ENCODE measurements around the gene NCDN. TPM values are rescaled to one million over a fixed set of nuclear protein-coding genes. Genes with fewer than 3 reads are reported as not detected.

NCDN gene
- total RNA-seq, 1 experiment from 2014 or later: 12.8 TPM

GRCh38 chr1:35599411-35599810 lies 41.8 kb downstream of the NCDN start:
- H3K9me3 Mint-ChIP-seq (ENCODE audit: unreplicated experiment): no peaks in the 10 kb centered on the region
- Histone ChIP-seq H3K4me3 (ENCODE audit: low read depth, low read length) (no peak overlapping the region), H3K4me1 (no peaks in the 10 kb centered on the region), H3K9me3 (no peaks in the 10 kb centered on the region), H3K27me3 (replicated peaks; ENCODE audit: control insufficient read depth, insufficient read depth, low read length) (no peaks in the 10 kb centered on the region), H3K36me3 (ENCODE audit: control insufficient read depth, insufficient read depth, low read length) (no peaks in the 10 kb centered on the region)
- no TSS peak for BruUV-seq (replicated peaks)
- H3K36me3 Mint-ChIP-seq (ENCODE audit: insufficient read depth, unreplicated experiment): peaks cover 26% of the 10 kb centered on the region
- no peak overlapping the region for H3K4me3 Mint-ChIP-seq (ENCODE audit: unreplicated experiment)
- TF ChIP-seq, protein P1, sequence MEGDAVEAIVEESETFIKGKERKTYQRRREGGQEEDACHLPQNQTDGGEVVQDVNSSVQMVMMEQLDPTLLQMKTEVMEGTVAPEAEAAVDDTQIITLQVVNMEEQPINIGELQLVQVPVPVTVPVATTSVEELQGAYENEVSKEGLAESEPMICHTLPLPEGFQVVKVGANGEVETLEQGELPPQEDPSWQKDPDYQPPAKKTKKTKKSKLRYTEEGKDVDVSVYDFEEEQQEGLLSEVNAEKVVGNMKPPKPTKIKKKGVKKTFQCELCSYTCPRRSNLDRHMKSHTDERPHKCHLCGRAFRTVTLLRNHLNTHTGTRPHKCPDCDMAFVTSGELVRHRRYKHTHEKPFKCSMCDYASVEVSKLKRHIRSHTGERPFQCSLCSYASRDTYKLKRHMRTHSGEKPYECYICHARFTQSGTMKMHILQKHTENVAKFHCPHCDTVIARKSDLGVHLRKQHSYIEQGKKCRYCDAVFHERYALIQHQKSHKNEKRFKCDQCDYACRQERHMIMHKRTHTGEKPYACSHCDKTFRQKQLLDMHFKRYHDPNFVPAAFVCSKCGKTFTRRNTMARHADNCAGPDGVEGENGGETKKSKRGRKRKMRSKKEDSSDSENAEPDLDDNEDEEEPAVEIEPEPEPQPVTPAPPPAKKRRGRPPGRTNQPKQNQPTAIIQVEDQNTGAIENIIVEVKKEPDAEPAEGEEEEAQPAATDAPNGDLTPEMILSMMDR (IDR thresholded peaks at IDR 0.05; ENCODE audit: insufficient read depth in 1 of 2, low read depth in 1 of 2, low read length in 1 of 2, severe bottlenecking in 1 of 2, unreplicated experiment in 1 of 2): no peak
- ChIA-PET CTCF (no interaction called here), POLR2A (no interaction called here)
- no peaks in the 10 kb centered on the region for H3K27me3 Mint-ChIP-seq (ENCODE audit: insufficient read depth, unreplicated experiment)
- H3K27ac Mint-ChIP-seq (ENCODE audit: unreplicated experiment): no peak overlapping the region
- intact Hi-C loops (cut with micrococcal nuclease; ENCODE audit: unreplicated experiment): no loop called here
- DNase-seq: no peak
- H3K4me1 Mint-ChIP-seq (ENCODE audit: low read depth, unreplicated experiment): no peaks in the 10 kb centered on the region

- Mint-ChIP-seq H3K27ac (ENCODE audit: unreplicated experiment) (no peak overlapping the region), H3K27me3 (ENCODE audit: insufficient read depth, unreplicated experiment) (no peaks in the 10 kb centered on the region), H3K36me3 (ENCODE audit: insufficient read depth, unreplicated experiment) (peaks cover 34% of the 10 kb centered on the region), H3K4me1 (ENCODE audit: low read depth, unreplicated experiment) (no peaks in the 10 kb centered on the region), H3K4me3 (ENCODE audit: unreplicated experiment) (no peak overlapping the region), H3K9me3 (ENCODE audit: unreplicated experiment) (no peaks in the 10 kb centered on the region)
- DNase-seq: no peak
- Histone ChIP-seq H3K36me3 (ENCODE audit: control insufficient read depth, insufficient read depth, low read length) (no peaks in the 10 kb centered on the region), H3K27me3 (replicated peaks; ENCODE audit: control insufficient read depth, insufficient read depth, low read length) (no peaks in the 10 kb centered on the region), H3K9me3 (no peaks in the 10 kb centered on the region), H3K4me3 (ENCODE audit: low read depth, low read length) (no peak overlapping the region), H3K4me1 (no peaks in the 10 kb centered on the region)
- TF ChIP-seq, protein P1 (IDR thresholded peaks at IDR 0.05; ENCODE audit: insufficient read depth in 1 of 2, low read depth in 1 of 2, low read length in 1 of 2, severe bottlenecking in 1 of 2, unreplicated experiment in 1 of 2): no peak
- intact Hi-C loops (cut with micrococcal nuclease; ENCODE audit: unreplicated experiment): no loop called here
- BruUV-seq (replicated peaks): no TSS peak
- POLR2A ChIA-PET: no interaction called here
- CTCF ChIA-PET: no interaction called here
Observed at GRCh38 chr1:35600593-35600992, 43.0 kb downstream of the NCDN start.

DNA sequence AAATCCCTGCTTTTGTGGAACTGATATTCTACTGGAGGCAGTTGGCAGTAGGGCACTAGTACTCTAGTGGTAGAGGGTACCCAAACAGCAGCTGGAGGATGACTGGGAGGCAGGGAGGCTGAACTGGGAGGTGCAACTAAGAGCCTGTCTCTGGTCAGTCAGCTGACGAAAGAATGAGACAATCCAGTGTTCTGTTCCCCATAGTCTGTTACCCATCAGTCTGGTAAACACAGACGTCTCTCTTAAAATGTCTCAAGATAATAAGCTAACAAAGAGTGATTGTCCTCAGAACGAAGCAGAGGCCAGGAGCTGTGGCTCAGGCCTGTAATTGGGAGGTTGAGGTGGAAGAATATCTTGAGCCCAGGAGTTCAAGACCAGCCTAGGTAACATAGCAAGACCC lies 45.9 kb downstream of the NCDN start:
- no peaks in the 10 kb centered on the region for H3K36me3 ChIP-seq (ENCODE audit: control insufficient read depth, insufficient read depth, low read length)
- H3K27me3 ChIP-seq (replicated peaks; ENCODE audit: control insufficient read depth, insufficient read depth, low read length): no peaks in the 10 kb centered on the region
- no peaks in the 10 kb centered on the region for H3K4me1 ChIP-seq
- DNase-seq: no peak
- H3K36me3 Mint-ChIP-seq (ENCODE audit: insufficient read depth, unreplicated experiment): peaks cover 33% of the 10 kb centered on the region
- ChIA-PET POLR2A (no interaction called here), CTCF (no interaction called here)
- no peaks in the 10 kb centered on the region for H3K4me1 Mint-ChIP-seq (ENCODE audit: low read depth, unreplicated experiment)
- no peaks in the 10 kb centered on the region for H3K9me3 Mint-ChIP-seq (ENCODE audit: unreplicated experiment)
- H3K9me3 ChIP-seq: no peaks in the 10 kb centered on the region
- H3K27ac Mint-ChIP-seq (ENCODE audit: unreplicated experiment): no peak overlapping the region
- TF ChIP-seq, protein P1 (IDR thresholded peaks at IDR 0.05; ENCODE audit: insufficient read depth in 1 of 2, low read depth in 1 of 2, low read length in 1 of 2, severe bottlenecking in 1 of 2, unreplicated experiment in 1 of 2): no peak
- no peaks in the 10 kb centered on the region for H3K27me3 Mint-ChIP-seq (ENCODE audit: insufficient read depth, unreplicated experiment)
- H3K4me3 Mint-ChIP-seq (ENCODE audit: unreplicated experiment): no peak overlapping the region
- no peak overlapping the region for H3K4me3 ChIP-seq (ENCODE audit: low read depth, low read length)
- intact Hi-C loops (cut with micrococcal nuclease; ENCODE audit: unreplicated experiment): no loop called here
- BruUV-seq (replicated peaks): no TSS peak

All from Caco-2 (cell line).